HCT116 (cell line): ENCODE results near the gene NXN. TPM values are rescaled to one million over a fixed set of nuclear protein-coding genes. Genes with fewer than 3 reads are reported as not detected.

Source experiments
- ATAC-seq: fragments of 200-7000 bp; cut with Tn5 transposase; 2 replicates; pipeline ENCODE4 v1.9.1; 2020; ENCODE audit warnings: mild to moderate bottlenecking, moderate library complexity
- BruUV-seq: library from RNA; stranded (reverse); fragments of 400-500 nt; replicated peaks from 2 replicates; lab custom pipeline; 2021; lab: Mats Ljungman, UMichigan
- CTCF ChIA-PET: fragments of 300-600 bp; sonication (Branson Sonifier 250); formaldehyde crosslinking; loops from one replicate; lab custom pipeline; 2021; ENCODE audit warnings: antibody characterized with exemption; lab: Charles Lee
- POLR2A ChIA-PET: fragments of 300-600, 350-600 bp; sonication (Branson Sonifier 250); formaldehyde crosslinking; loops from one replicate; lab custom pipeline; 2021; ENCODE audit warnings: antibody characterized with exemption; lab: Charles Lee
- RAD21 ChIA-PET, 2 experiments: fragments of 300-600 bp; sonication (Branson Sonifier 250); formaldehyde crosslinking; loops; one replicate each; lab custom pipeline; 2023; ENCODE audit warnings: low total read pairs in 2 of 2; ENCODE audit not compliant: uncharacterized antibody in 2 of 2, unreplicated experiment in 2 of 2, low non-redundant PET in 1 of 2; lab: Charles Lee
- DNase-seq: peaks from one replicate; pipeline ENCODE4 v3.0.0-alpha.2; 2010; ENCODE audit warnings: low read depth, low spot score
- H2AFZ ChIP-seq: fragments of 200-600 bp; shearing (Covaris generic), sonication (generic); 2 replicates; pipeline ENCODE4 v1.6.1; 2017; ENCODE audit warnings: low read depth, mixed run types, mixed read lengths, antibody characterized with exemption, low read length; ENCODE audit not compliant: poor library complexity, severe bottlenecking
- H3K27ac ChIP-seq: 2 replicates; pipeline ENCODE4 v1.5.1; 2012; ENCODE audit warnings: low read depth, low read length
- H3K27me3 ChIP-seq: fragments of 200-600 bp; sonication (generic); 2 replicates; pipeline ENCODE4 v1.6.1; 2016; ENCODE audit warnings: mixed run types, low read length, mixed read lengths; ENCODE audit not compliant: insufficient read depth
- H3K36me3 ChIP-seq, 2 experiments: fragments of 200-500 bp in 1 of 2; fragments of 200-600 bp in 1 of 2; sonication (Bioruptor generic) in 1 of 2; sonication (generic) in 1 of 2; 2 replicates each; pipeline versions ENCODE4 v1.5.1 to v1.6.1; 2014 to 2016; ENCODE audit warnings: low read length in 2 of 2, inconsistent platforms in 1 of 2, mixed read lengths in 1 of 2, mixed run types in 1 of 2; ENCODE audit not compliant: insufficient read depth in 2 of 2, control insufficient read depth in 1 of 2
- H3K4me1 ChIP-seq, 2 experiments: fragments of 200-600 bp in 1 of 2; sonication (generic) in 1 of 2; 2 replicates each; pipeline versions ENCODE4 v1.5.1 to v1.6.1; 2012 to 2017; ENCODE audit warnings: low read length in 2 of 2, inconsistent platforms in 1 of 2, mild to moderate bottlenecking in 1 of 2, mixed read lengths in 1 of 2, mixed run types in 1 of 2, moderate library complexity in 1 of 2; ENCODE audit not compliant: insufficient read depth in 2 of 2, control insufficient read depth in 1 of 2
- H3K4me2 ChIP-seq: fragments of 200-600 bp; sonication (generic); 2 replicates; pipeline ENCODE4 v1.6.1; 2017; ENCODE audit warnings: mixed run types, low read length, mixed read lengths
- H3K4me3 ChIP-seq, 2 experiments: fragments of 200-600 bp in 1 of 2; sonication (generic) in 1 of 2; replicated peaks in 1 of 2; 2 replicates each; pipeline ENCODE4 v1.5.1; 2011 to 2016; ENCODE audit warnings: low read length in 2 of 2, control low read depth in 1 of 2, low read depth in 1 of 2, mild to moderate bottlenecking in 1 of 2, mixed read lengths in 1 of 2, mixed run types in 1 of 2
- H3K79me2 ChIP-seq: fragments of 200-600 bp; sonication (generic); 2 replicates; pipeline ENCODE4 v1.6.1; 2017; ENCODE audit warnings: mild to moderate bottlenecking, mixed run types, low read length, moderate library complexity, mixed read lengths; ENCODE audit not compliant: insufficient read depth
- H3K9ac ChIP-seq: fragments of 200-600 bp; sonication (generic); 2 replicates; pipeline ENCODE4 v1.6.1; 2016; ENCODE audit warnings: low read length, mixed read lengths
- H3K9me2 ChIP-seq: fragments of 200-600 bp; sonication (generic), shearing (Covaris generic); 2 replicates; pipeline ENCODE4 v1.6.1; 2017; ENCODE audit warnings: mixed run types, mild to moderate bottlenecking, moderate library complexity; ENCODE audit not compliant: insufficient read depth
- H3K9me3 ChIP-seq, 2 experiments: fragments of 200-500 bp in 1 of 2; fragments of 200-600 bp in 1 of 2; sonication (Bioruptor generic) in 1 of 2; sonication (generic) in 1 of 2; 2 replicates each; pipeline ENCODE4 v1.6.1; 2014 to 2017; ENCODE audit warnings: low read length in 2 of 2, mixed read lengths in 2 of 2, inconsistent platforms in 1 of 2, low read depth in 1 of 2, mild to moderate bottlenecking in 1 of 2, mixed run types in 1 of 2, moderate library complexity in 1 of 2; ENCODE audit not compliant: control insufficient read depth in 1 of 2, insufficient read depth in 1 of 2
- H4K20me1 ChIP-seq: fragments of 200-600 bp; sonication (generic), shearing (Covaris generic); 2 replicates; pipeline ENCODE4 v1.6.1; 2017; ENCODE audit warnings: mixed run types, mild to moderate bottlenecking, moderate library complexity; ENCODE audit not compliant: insufficient read depth
- ATF3 ChIP-seq: IDR thresholded peaks from 2 replicates; pipeline ENCODE4 v1.6.1; 2012
- CEBPB ChIP-seq: IDR thresholded peaks from 2 replicates; pipeline ENCODE4 v1.6.1; 2012; ENCODE audit warnings: low read depth
- EZH2 ChIP-seq: fragments of 200-600 bp; sonication (generic); IDR thresholded peaks from 2 replicates; pipeline ENCODE4 v1.6.1; 2017; ENCODE audit warnings: antibody characterized with exemption, mixed run types
- EZH2phosphoT487 ChIP-seq: fragments of 200-600 bp; IDR thresholded peaks from 2 replicates; pipeline ENCODE4 v1.6.1; 2018; ENCODE audit warnings: antibody characterized with exemption, borderline replicate concordance
- JUND ChIP-seq: IDR thresholded peaks from 2 replicates; pipeline ENCODE4 v1.6.1; 2012
- MAX ChIP-seq: IDR thresholded peaks from 2 replicates; pipeline ENCODE4 v1.6.1; 2012
- POLR2AphosphoS5 ChIP-seq: IDR thresholded peaks from 2 replicates; pipeline ENCODE4 v1.6.1; 2011; ENCODE audit warnings: mild to moderate bottlenecking, low read depth, low read length, moderate library complexity
- SIN3A ChIP-seq: IDR thresholded peaks from 2 replicates; pipeline ENCODE4 v1.6.1; 2012; ENCODE audit warnings: low read depth
- SP1 ChIP-seq: IDR thresholded peaks from 2 replicates; pipeline ENCODE4 v1.6.1; 2012; ENCODE audit warnings: low read depth
- TCF7L2 ChIP-seq: IDR thresholded peaks from 2 replicates; pipeline ENCODE4 v1.7.0; 2011; ENCODE audit warnings: borderline replicate concordance, inconsistent platforms; ENCODE audit not compliant: insufficient read depth, insufficient read length; ENCODE audit errors: extremely low read depth
- YY1 ChIP-seq: IDR thresholded peaks from 2 replicates; pipeline ENCODE4 v1.6.1; 2011; ENCODE audit warnings: low read length, low read depth, moderate library complexity, mild to moderate bottlenecking; ENCODE audit not compliant: insufficient replicate concordance; ENCODE audit errors: extremely low read depth
- ZBTB33 ChIP-seq: IDR thresholded peaks from 2 replicates; pipeline ENCODE4 v1.6.1; 2011; ENCODE audit warnings: mild to moderate bottlenecking, low read length, moderate library complexity; ENCODE audit not compliant: insufficient replicate concordance; ENCODE audit errors: extremely low read depth
- ZFX ChIP-seq: fragments of 450-650 bp; IDR thresholded peaks from 2 replicates; pipeline ENCODE4 v1.6.1; 2017
- ZNF274 ChIP-seq: fragments of 200-500 bp; sonication (Bioruptor generic); IDR thresholded peaks from 2 replicates; pipeline ENCODE4 v1.6.1; 2014; ENCODE audit warnings: mild to moderate bottlenecking, low read depth, low read length, inconsistent platforms
- intact Hi-C: fragments of 100-400 bp; cut with micrococcal nuclease; formaldehyde crosslinking; loops from 2 replicates; pipeline ENCODE4 v1.10.0; 2022
- total RNA-seq: library from RNA; stranded (reverse); gene quantifications from one replicate; pipeline ENCODE4 v1.2.1, GENCODE V29; 2021; ENCODE audit not compliant: unreplicated experiment

NXN gene
- total RNA-seq, 1 experiment from 2014 or later, result 83.7 TPM

DNA sequence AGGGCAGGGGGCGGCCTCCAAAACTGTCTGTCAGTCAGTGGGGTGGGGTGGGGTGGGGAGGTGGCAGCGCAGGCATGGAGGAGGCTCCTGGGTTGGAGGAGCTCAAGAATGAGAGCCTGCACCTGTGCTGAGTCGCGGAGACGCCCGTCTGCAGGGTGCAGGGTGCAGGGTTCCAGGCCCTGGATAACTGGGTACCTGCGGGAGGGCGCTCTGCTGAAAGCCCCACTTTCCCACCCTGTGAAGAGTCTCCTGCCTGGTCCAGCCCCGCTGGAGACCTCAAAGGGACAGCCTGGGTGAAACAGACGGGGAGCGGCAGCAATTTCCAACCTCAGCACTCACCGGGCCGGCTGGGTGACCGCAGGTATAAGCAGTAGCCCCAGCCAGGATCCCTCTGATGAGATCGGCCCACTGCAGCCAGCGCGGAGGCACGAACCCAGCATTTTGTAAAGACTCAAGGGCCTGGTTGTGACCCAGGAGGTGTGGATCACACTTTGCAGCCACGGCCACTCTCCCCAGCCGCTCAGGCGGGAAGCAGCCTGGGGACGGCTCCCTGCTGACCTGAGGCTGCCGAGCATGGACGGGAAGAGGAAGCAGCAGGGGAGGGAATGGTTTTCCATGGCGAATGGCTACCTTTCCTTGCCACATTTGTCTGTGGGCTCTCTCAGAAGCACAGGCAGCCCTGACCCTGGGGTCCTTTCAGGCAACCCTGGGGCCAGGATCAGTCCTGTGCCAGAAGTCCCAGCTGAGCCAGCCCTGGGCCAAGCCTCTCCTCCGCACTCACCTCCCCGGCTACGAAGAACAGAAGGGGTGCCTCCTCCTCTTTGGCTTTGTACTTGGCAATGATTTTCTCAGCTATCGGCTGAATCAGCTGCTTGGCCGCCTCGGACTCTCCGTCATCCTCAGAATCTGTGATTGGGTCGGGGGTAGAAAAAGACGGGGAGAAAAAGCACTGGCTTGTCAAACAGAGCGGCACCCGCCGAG is 176.4 kb downstream of the NXN start:
- no peak for DNase-seq
- ChIA-PET CTCF (interaction anchor here (1.0 kb wide), 1 partner anchor 178 kb away, joined by 3 read pairs; no protein-coding TSS in a partner anchor), RAD21 (no interaction called here)
- no TSS peak for BruUV-seq
- Histone ChIP-seq H3K9ac (no peak overlapping the region), H3K4me1 (no peaks in the 10 kb centered on the region), H2AFZ (no peak overlapping the region)
- ATAC-seq, result no peak
- intact Hi-C loops, result no loop called here
- TF ChIP-seq MAX, result no peak
- no peak for TF ChIP-seq ZFX
- no peak for TF ChIP-seq ATF3
- no peak for TF ChIP-seq YY1
- TF ChIP-seq ZBTB33, result no peak
- no peak for TF ChIP-seq EZH2
- no peak for TF ChIP-seq SIN3A
- TF ChIP-seq ZNF274, result no peak
- no peak for TF ChIP-seq POLR2AphosphoS5
- TF ChIP-seq SP1, result no peak
- no peak for TF ChIP-seq EZH2phosphoT487
- no peak for TF ChIP-seq JUND
- no peak for TF ChIP-seq TCF7L2
- no peak for TF ChIP-seq CEBPB
- TF ChIP-seq, all 23 proteins: peak for 0
- POLR2A ChIA-PET, result no interaction called here
- Histone ChIP-seq H3K4me2 (no peak overlapping the region), H3K27ac (no peak overlapping the region), H4K20me1 (no peaks in the 10 kb centered on the region), H3K9me2 (no peaks in the 10 kb centered on the region), H3K27me3 (no peaks in the 10 kb centered on the region), H3K4me3 (no peak overlapping the region), H3K79me2 (no peaks in the 10 kb centered on the region; the same call in 1 of the 2 replicates), H3K9me3 (no peaks in the 10 kb centered on the region), H3K36me3 (peaks cover 3 to 8% of the 10 kb centered on the region in 2 experiments; a peak in 2 of 4 replicates)
